ENCODE data around the gene NCOA6. TPM values are rescaled to one million over a fixed set of nuclear protein-coding genes. Genes with fewer than 3 reads are reported as not detected.
A peak's percentile ranks its signal among the peaks of the same experiment; 100 is the strongest.

NCOA6 gene
- total RNA-seq, 4 donors from 2014 or later = 20.9 to 37.6 (median 29.9) TPM

- intact Hi-C loops (cut with DNase I; ENCODE audit: low total_unique reads) = loop anchor here (10.0 kb wide), 1 partner anchor 131 kb away; no protein-coding TSS in a partner anchor
- TF ChIP-seq POLR2A (IDR thresholded peaks at IDR 0.05) (no peak), CTCF (IDR thresholded peaks at IDR 0.05) (no peak)
- WGBS, 2 donors = 42% methylated on average over 6 of the region's 6 CpGs
- peak in 1 of 2 donors; percentile 22 for DNase-seq (ENCODE audit: low spot score in 2 of 2)
- H3K4me3 ChIP-seq (ENCODE audit: low read depth, poor library complexity, severe bottlenecking) = no peak overlapping the region
Observed at GRCh38 chr20:34705397-34706301, 119.8 kb downstream of the NCOA6 start.

DNA sequence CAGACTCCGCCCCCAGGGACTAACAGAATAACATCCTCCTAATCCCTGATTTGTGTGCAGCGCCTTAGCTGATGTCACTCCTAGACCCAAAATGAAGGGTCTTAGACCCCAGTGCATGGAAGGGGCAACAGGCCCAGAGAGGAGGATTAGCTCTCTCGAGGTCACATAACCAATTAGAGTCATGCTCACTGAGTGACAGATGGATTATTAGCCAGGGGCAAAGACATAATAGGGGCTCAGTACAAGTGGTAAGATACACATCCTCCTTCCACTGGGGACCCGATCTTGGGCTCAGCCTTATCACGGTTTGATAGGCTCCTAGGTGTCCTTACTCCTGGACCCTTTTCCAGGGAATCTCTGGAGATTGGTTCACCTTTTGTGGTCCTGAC is 120.4 kb downstream of the NCOA6 start:
- intact Hi-C loops (cut with DNase I; ENCODE audit: low total_unique reads) = loop anchor here (10.0 kb wide), 1 partner anchor 130 kb away; no protein-coding TSS in a partner anchor
- no peak for TF ChIP-seq CTCF (IDR thresholded peaks at IDR 0.05)
- TF ChIP-seq POLR2A (IDR thresholded peaks at IDR 0.05) = no peak

GRCh38 chr20:34704177-34705007 is 121.1 kb downstream of the NCOA6 start, which contains the start of gene TP53INP2:
TP53INP2 (plus strand) TSS chr20:34704344; CDS start chr20:34708740, 4,396 bp downstream.
- peak; percentile 92 to 98 for DNase-seq (ENCODE audit: low spot score in 2 of 2)
- TF ChIP-seq CTCF (IDR thresholded peaks at IDR 0.05) = no peak
- TF ChIP-seq POLR2A (IDR thresholded peaks at IDR 0.05) = peak in 1 of 2 donors; percentile 62
- intact Hi-C loops (cut with DNase I; ENCODE audit: low total_unique reads) = loop anchor here (10.0 kb wide), 1 partner anchor 130 kb away; no protein-coding TSS in a partner anchor
- H3K4me3 ChIP-seq (ENCODE audit: low read depth, poor library complexity, severe bottlenecking) = peak within 1 kb of the TSS; percentile 83
- 2% methylated on average over 9 to 20 of the region's 82 CpGs for WGBS, 2 donors

More for the DNA sequence above, 120.4 kb downstream of the NCOA6 start:
- no peak for DNase-seq (ENCODE audit: low spot score in 2 of 2)
- 26 to 28% methylated on average over 5 of the region's 5 CpGs for WGBS, 2 donors
- peak overlapping the region; percentile 83 for H3K4me3 ChIP-seq (ENCODE audit: low read depth, poor library complexity, severe bottlenecking)

- TF ChIP-seq POLR2A (IDR thresholded peaks at IDR 0.05) (no peak), CTCF (IDR thresholded peaks at IDR 0.05) (no peak)
- DNase-seq (ENCODE audit: low spot score in 2 of 2) = peak; percentile 25 to 86
- H3K4me3 ChIP-seq (ENCODE audit: low read depth, poor library complexity, severe bottlenecking) = peak overlapping the region; percentile 83
- WGBS, 2 donors = 1% methylated on average over 37 to 38 of the region's 38 CpGs
- intact Hi-C loops (cut with DNase I; ENCODE audit: low total_unique reads) = loop anchor here (10.0 kb wide), 1 partner anchor 129 kb away; no protein-coding TSS in a partner anchor
Observed at GRCh38 chr20:34703424-34704176, 121.9 kb downstream of the NCOA6 start.

GRCh38 chr20:34703061-34703423 is 122.4 kb downstream of the NCOA6 start:
- H3K4me3 ChIP-seq (ENCODE audit: low read depth, poor library complexity, severe bottlenecking) = no peak overlapping the region
- 33 to 48% methylated on average over 3 of the region's 3 CpGs for WGBS, 2 donors
- intact Hi-C loops (cut with DNase I; ENCODE audit: low total_unique reads) = loop anchor here (10.0 kb wide), 1 partner anchor 128 kb away; no protein-coding TSS in a partner anchor
- TF ChIP-seq POLR2A (IDR thresholded peaks at IDR 0.05) (no peak), CTCF (IDR thresholded peaks at IDR 0.05) (no peak)
- no peak for DNase-seq (ENCODE audit: low spot score in 2 of 2)
